Stimulated activated CD4-positive, alpha-beta T cell treated with anti-CD3 and anti-CD28 coated beads, TNF-alpha, amount 100 ng/mL, for 4 hours (primary cell): ENCODE data around the gene IFIT3.
A peak's percentile ranks its signal among the peaks of the same experiment; 100 is the strongest.
"Not testable (repeated sequence)": the region's sequence is repeated elsewhere in the genome, so short reads cannot be mapped to it uniquely, and the experiment has no call there.

Source experiments
- DNase-seq, 3 experiments: peaks; one replicate each; pipeline ENCODE4 v3.0.0-alpha.2; 2020; ENCODE audit warnings: low read depth in 3 of 3

IFIT3 gene

GRCh38 chr10:89335226-89335625 lies 7.4 kb downstream of the IFIT3 start:
- DNase-seq: no peak

DNA sequence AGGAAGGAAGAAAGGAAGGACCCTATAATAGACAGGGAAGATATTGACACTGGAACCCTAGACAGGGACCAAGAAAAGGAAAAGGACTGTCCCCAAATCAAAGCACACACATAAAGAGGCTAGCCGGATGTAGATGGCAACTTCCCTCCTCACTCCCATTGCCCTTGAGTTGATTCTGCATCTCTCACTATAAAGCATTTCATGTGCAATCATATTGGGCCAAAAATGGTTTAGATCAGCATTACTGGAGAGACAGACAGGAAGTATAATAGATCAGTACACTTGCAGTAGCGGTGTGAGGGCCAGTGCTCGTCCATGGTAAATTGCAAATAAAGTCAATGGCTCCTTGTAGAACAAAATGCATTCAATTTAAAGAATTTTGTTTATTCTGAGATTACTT lies 8.4 kb downstream of the IFIT3 start:
- DNase-seq: no peak

DNA sequence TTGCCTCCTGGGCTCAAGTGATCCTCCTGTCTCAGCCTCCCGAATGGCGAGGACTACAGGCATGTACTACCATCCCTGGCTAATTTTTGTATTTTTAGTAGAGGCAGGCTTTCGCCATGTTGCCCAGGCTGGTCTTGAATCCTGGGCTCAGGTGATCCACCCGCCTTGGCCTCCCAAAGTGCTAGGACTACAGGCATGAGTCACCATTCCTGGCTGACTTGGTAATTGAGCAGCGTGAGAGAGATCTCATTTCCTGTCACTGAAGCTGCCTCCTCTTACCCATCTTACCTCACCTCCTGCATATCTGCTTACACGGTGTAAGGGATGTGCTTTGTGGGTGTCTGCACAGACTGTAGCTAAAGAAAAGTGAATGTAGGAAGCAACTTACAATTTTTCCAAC lies 9.7 kb downstream of the IFIT3 start:
- DNase-seq: peak in 1 of 3 experiments; percentile 23

- no peak for DNase-seq
Measured at GRCh38 chr10:89338713-89339112, 10.9 kb downstream of the IFIT3 start.

GRCh38 chr10:89339875-89340274 lies 12.1 kb downstream of the IFIT3 start:
- no peak for DNase-seq

DNA sequence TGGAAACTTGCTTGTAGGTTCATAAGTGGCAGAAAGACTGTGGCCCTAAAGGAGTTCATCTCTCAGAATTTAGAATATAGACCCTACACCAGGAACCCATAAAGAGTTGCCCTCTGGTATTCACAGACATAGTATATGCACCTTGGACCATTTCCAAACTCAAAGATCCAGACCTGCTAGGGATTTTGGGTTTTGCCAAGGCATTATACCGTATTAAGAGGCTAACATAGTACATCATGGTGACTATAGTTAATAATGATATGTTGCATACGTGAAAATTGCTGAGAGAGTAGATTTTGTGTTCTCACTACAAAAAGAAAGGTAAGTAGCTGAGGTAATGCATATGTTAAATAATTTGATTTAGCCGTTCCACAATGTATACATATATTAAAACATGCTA lies 13.9 kb downstream of the IFIT3 start:
- no peak for DNase-seq

GRCh38 chr10:89342206-89342958 lies 14.6 kb downstream of the IFIT3 start:
- DNase-seq: no peak

DNA sequence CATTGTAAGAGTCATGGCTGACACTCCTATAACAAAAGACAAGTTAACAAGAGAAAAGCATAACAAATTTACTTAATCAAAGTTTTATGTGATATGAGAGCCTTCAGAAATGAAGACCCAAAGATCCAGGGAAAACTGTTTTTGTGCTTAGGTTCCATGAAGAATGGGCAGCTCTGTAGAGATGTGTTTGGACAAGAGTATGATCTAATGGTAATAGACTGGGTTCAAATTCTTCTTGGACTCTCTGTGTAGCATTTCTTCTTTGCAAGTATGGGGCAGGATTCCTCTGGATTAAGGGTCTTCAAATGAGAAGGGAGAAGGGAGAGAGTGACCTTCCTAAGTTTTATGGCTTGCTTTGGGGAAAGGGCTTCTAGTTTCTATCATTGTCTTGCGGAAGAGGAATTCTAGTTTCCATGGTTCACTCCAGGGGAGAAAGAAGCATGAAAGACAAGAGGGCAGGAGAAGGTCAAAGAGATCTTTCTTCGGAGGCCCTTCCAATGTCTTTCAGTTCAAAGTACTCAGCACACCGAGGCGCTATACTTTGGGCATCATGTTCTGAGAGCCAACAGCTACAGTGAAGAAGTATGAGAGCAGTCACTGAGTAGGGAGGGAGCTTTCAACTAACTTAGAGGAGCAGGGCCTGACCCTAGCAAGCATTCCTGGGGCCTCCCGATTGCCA lies 15.4 kb downstream of the IFIT3 start:
- DNase-seq: no peak

DNA sequence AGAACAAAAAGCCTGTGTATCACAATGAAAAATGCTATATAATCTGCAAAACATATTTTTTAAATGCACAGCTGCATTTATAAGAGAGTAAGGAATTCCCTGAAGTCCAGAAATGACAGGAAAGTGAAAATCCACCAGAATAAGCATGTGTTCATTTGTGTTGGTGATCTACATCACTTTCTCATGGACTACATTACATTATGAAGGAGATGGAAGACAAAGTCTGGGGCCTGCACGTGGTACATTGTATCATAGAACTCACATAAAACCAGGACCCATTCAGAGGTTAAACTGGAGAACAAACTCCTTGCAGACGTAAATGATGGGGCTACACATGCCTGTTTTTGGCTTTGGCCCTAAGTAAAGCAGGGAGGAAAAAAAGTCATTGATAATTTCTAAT lies 16.4 kb downstream of the IFIT3 start:
- no peak for DNase-seq

DNA sequence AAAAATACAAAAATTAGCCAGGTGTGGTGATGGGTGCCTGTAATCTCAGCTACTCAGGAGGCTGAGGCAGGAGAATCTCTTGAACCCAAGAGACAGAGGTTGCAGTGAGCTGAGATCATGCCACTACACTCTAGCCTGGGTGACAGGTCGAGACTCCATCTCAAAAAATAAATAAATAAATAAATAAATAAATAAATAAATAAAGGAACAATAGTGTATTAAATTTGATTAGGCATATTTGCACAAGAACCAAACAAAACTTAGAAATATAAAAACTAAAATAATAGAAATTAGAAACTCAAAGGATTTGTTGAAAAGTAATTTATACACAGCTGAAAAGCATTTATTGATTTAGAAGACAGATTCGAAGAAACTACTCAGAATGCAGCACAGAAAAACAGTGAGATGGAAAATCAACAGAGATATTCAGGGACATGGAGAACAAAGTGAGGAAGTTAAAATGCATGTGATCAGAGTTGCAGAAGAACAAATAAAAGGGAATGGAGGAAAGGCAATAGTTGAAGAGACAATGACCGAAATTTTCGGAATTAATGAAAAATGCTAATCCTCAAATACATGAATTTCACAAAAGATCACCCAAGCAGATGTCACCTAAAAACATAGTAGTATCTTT lies 17.7 kb downstream of the IFIT3 start:
- no peak for DNase-seq

GRCh38 chr10:89346405-89347254 lies 18.8 kb downstream of the IFIT3 start:
- DNase-seq: no peak

- DNase-seq: no peak
Measured at GRCh38 chr10:89347701-89348457, 20.1 kb downstream of the IFIT3 start.

GRCh38 chr10:89348481-89348880 lies 20.7 kb downstream of the IFIT3 start:
- DNase-seq: no peak

- DNase-seq: no peak
Measured at GRCh38 chr10:89348975-89349374, 21.2 kb downstream of the IFIT3 start.

DNA sequence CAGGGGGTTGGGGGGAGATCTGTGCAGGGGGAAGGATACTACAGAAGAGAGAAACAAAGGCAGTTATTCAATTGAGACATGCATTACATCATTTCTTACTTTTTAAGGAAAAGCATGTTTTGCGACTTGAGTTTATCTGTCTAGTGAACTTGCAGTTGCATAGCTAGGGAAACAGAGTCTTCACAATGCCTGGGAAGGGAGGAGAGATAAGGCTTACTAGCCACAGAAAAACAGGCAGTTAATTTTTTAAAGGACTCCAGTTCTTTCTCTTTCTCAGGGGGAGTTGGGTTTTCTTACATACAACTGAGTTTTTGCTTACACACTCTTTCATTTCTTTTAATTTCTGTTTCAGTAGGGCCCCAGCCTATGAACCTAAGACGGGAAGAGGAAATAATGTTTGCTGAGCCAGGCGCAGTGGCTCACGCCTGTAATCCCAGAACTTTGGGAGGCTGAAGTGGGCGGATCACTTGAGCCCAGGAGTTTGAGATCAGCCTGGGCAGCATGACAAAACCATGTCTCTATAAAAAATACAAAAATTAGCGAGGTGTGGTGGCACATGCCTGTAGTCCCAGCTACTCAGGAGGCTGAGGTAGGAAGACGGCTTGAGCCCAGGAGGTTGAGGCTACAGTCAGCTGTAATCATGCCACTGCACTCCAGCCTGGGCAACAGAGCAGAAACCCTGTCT lies 23.0 kb downstream of the IFIT3 start:
- not testable (repeated sequence) for DNase-seq

DNA sequence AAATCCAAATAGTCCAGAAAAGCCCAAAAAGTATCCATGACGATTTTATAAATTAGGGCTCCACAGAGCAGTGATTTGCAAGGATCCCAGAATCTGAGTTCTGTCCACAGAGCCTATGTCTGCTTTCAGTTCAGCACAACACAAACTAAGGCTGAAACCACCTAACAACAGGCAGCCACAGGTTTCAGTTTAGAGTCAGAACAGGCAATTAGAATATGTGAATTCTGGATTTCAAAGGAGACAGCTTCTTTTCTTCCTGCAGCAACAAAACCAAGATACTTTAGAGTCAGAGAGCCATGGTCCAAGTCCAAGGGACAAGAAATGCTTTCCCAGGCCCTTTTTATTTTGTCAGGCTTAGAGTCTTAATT lies 23.6 kb downstream of the IFIT3 start:
- no peak for DNase-seq

GRCh38 chr10:89351780-89352597 lies 24.2 kb downstream of the IFIT3 start:
- no peak for DNase-seq

- DNase-seq: no peak
Measured at GRCh38 chr10:89352802-89353201, 25.0 kb downstream of the IFIT3 start.

GRCh38 chr10:89355394-89355931 lies 27.7 kb downstream of the IFIT3 start:
- DNase-seq: no peak

DNA sequence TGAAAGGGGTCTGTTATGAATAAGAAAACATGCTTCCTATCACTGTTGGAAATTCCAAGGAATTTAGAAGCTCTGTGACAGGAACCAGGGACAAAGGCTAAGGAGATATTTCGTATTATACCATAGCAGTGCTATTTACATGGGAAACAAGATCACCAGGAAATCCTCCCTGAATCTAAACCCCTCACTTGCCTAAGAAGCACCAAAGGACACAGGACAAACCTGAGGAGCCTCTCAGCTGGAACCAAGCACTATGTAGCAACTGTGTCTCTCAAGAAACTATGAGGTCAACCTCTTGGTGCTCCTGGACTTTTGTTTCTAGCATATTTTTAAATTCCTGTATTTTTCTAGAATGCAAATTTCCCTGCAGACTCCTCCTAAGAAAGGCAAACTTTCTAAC lies 29.3 kb downstream of the IFIT3 start:
- no peak for DNase-seq
